ENCODE measurements around the gene TFAP2C.

GRCh38 chr20:56601166-56601565, 27.9 kb upstream of the TFAP2C start:
- TF ChIP-seq CBX3 (IDR thresholded peaks at IDR 0.05; ENCODE audit: low read depth) (no peak), POLR2A (IDR thresholded peaks at IDR 0.05; ENCODE audit: borderline replicate concordance, extremely low read depth, insufficient read depth, insufficient read length) (no peak), ZFX (IDR thresholded peaks at IDR 0.05) (no peak), CTCF (IDR thresholded peaks at IDR 0.05 in 2 of 3, conservative IDR thresholded peaks at IDR 0.05 in 1 of 3; ENCODE audit: borderline replicate concordance in 1 of 3, insufficient read depth in 1 of 3, low read depth in 2 of 3, low read length in 2 of 3) (no peak), TCF7L2 (IDR thresholded peaks at IDR 0.05; ENCODE audit: borderline replicate concordance, extremely low read depth, insufficient read depth, insufficient read length) (no peak), EZH2phosphoT487 (IDR thresholded peaks at IDR 0.05; ENCODE audit: borderline replicate concordance) (no peak), MAX (IDR thresholded peaks at IDR 0.05) (no peak), POLR2AphosphoS5 (IDR thresholded peaks at IDR 0.05; ENCODE audit: low read depth, low read length) (no peak)
